Fibroblast of lung (primary cell): ENCODE results near the gene HABP4.

Experiments used
- EZH2 ChIP-seq: IDR thresholded peaks from 2 replicates; pipeline ENCODE4 v1.5.1; 2012; ENCODE audit warnings: low read length, control low read depth, mild to moderate bottlenecking; ENCODE audit errors: missing control alignments
- TF ChIP-seq, protein P1 (sequence below), 2 donors: IDR thresholded peaks in 1 of 2; conservative IDR thresholded peaks in 1 of 2; 1 replicate in 1 of 2; 2 replicates in 1 of 2; pipeline ENCODE4 v1.5.1; 2011 to 2012; ENCODE audit warnings: low read length in 2 of 2, control low read depth in 1 of 2, inconsistent platforms in 1 of 2, low read depth in 1 of 2, mild to moderate bottlenecking in 1 of 2

DNA sequence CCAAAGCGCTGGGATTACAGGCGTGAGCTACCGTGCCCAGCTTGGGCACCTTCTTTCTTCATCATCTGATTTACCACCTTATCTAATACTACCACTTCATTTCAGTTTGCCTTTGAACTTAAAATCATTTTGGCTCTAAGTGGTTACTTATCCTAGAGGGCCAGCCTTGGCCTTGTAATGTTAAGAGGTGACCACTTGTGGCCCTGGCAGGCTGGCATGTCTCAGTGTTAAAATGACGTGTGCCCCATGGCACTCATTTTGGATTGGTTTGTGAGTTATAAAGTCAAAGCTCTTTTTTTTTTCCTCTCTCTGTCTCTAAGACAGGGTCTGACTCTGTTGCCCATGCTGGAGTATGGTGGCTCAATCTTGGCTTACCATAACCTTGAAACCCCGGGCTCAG is 17.8 kb downstream of the HABP4 start:
- TF ChIP-seq, protein P1, sequence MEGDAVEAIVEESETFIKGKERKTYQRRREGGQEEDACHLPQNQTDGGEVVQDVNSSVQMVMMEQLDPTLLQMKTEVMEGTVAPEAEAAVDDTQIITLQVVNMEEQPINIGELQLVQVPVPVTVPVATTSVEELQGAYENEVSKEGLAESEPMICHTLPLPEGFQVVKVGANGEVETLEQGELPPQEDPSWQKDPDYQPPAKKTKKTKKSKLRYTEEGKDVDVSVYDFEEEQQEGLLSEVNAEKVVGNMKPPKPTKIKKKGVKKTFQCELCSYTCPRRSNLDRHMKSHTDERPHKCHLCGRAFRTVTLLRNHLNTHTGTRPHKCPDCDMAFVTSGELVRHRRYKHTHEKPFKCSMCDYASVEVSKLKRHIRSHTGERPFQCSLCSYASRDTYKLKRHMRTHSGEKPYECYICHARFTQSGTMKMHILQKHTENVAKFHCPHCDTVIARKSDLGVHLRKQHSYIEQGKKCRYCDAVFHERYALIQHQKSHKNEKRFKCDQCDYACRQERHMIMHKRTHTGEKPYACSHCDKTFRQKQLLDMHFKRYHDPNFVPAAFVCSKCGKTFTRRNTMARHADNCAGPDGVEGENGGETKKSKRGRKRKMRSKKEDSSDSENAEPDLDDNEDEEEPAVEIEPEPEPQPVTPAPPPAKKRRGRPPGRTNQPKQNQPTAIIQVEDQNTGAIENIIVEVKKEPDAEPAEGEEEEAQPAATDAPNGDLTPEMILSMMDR (conservative IDR thresholded peaks at IDR 0.05 in 1 of 2, IDR thresholded peaks at IDR 0.05 in 1 of 2; ENCODE audit: low read depth in 1 of 2, low read length in 2 of 2), result no peak
- TF ChIP-seq EZH2, result no peak
